Gastrocnemius medialis (tissue), 4 donors: ENCODE data around the gene INKA2. TPM values are rescaled to one million over a fixed set of nuclear protein-coding genes. Genes with fewer than 3 reads are reported as not detected.

Experiments used
- ATAC-seq, 2 donors: fragments of 150-250 bp; one replicate each; pipeline ENCODE4 v1.9.1; 2016
- DNase-seq, 2 donors: peaks; one replicate each; pipeline ENCODE4 v3.0.0-alpha.2; 2019
- H3K27ac ChIP-seq, 4 donors: fragments of 200-600 bp; sonication (generic); 1 replicate in 1 of 4; 2 replicates in 3 of 4; pipeline ENCODE4 v1.5.1; 2016 to 2018; ENCODE audit warnings: mild to moderate bottlenecking in 2 of 4, moderate library complexity in 1 of 4
- H3K27me3 ChIP-seq, 3 donors: fragments of 200-600 bp; sonication (generic) in 2 of 3; 1 replicate in 1 of 3; 2 replicates in 2 of 3; pipeline versions ENCODE4 v1.5.1 to v1.6.0; 2016 to 2019; ENCODE audit warnings: mild to moderate bottlenecking in 1 of 3, moderate library complexity in 1 of 3
- H3K36me3 ChIP-seq, 2 donors: fragments of 200-600 bp; sonication (generic) in 1 of 2; one replicate each; pipeline ENCODE4 v1.5.1; 2017 to 2018
- H3K4me1 ChIP-seq, 2 donors: fragments of 200-600 bp; sonication (generic) in 1 of 2; one replicate each; pipeline ENCODE4 v1.5.1; 2016 to 2017; ENCODE audit warnings: mild to moderate bottlenecking in 2 of 2
- H3K4me3 ChIP-seq, 4 donors: fragments of 200-600 bp; sonication (generic) in 3 of 4; 1 replicate in 1 of 4; 2 replicates in 3 of 4; pipeline ENCODE4 v1.5.1; 2016 to 2019; ENCODE audit warnings: mild to moderate bottlenecking in 2 of 4
- H3K9me3 ChIP-seq, 3 donors: fragments of 200-600 bp; sonication (generic) in 2 of 3; 1 replicate in 1 of 3; 2 replicates in 2 of 3; pipeline ENCODE4 v1.5.1; 2016 to 2019
- CTCF ChIP-seq, 5 experiments: fragments of 450-650 bp in 3 of 5; fragments of 200-600 bp in 2 of 5; sonication (generic) in 2 of 5; IDR thresholded peaks in 4 of 5; conservative IDR thresholded peaks in 1 of 5; 1 replicate in 4 of 5; 2 replicates in 1 of 5; pipeline ENCODE4 v1.5.1; 2016 to 2019; ENCODE audit warnings: antibody characterized with exemption in 5 of 5, mild to moderate bottlenecking in 3 of 5, moderate library complexity in 3 of 5
- POLR2A ChIP-seq, 2 donors: fragments of 450-650 bp; IDR thresholded peaks; one replicate each; pipeline ENCODE4 v1.6.1; 2017; ENCODE audit warnings: antibody characterized with exemption in 2 of 2, mild to moderate bottlenecking in 2 of 2, moderate library complexity in 2 of 2
- in situ Hi-C, 4 donors: fragments of 200-750 bp; cut with MboI; loops; one replicate each; pipeline versions ENCODE4 v1.15.0 to v1.8.0; 2017; ENCODE audit warnings: low sequenced_read_pairs in 4 of 4
- intact Hi-C: fragments of 100-400 bp; cut with DNase I; formaldehyde crosslinking; loops from one replicate; pipeline ENCODE4 v1.15.1; 2023; ENCODE audit warnings: low total_unique reads
- total RNA-seq, 4 donors: library from RNA; depleted of rRNA; stranded (reverse); fragments of >200 nt; gene quantifications; one replicate each; pipeline versions ENCODE4 v1.1.0 to v1.2.3, GENCODE V29; 2016

Gene INKA2
- total RNA-seq, 4 donors from 2014 or later = 4.7 to 11.8 (median 5.1) TPM

DNA sequence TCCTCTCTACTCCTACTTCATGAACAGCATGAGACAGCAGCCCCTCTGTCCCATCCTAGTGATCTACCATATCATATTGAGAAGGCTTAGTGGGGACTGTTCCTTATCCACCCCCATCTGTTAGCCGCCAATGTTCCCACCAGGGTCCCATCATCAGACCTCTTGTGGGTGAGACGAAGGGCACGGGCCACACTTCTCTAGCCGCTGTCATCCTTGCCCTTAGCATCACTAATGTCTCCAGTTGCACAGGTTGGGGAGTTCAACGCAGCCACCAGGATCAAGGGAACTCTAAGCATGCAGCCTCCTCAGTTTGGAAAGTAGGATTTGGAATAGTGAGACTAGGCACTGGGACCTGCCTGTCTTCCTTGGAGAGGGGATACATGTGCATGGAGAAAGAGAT is 20.1 kb downstream of the INKA2 start:
- Histone ChIP-seq H3K4me1 (peaks cover 45 to 46% of the 10 kb centered on the region in 2 donors), H3K4me3 (no peak overlapping the region), H3K27me3 (no peaks in the 10 kb centered on the region), H3K9me3 (no peaks in the 10 kb centered on the region), H3K36me3 (no peaks in the 10 kb centered on the region), H3K27ac (peak overlapping the region; percentile 81 to 93 (median 87))
- in situ Hi-C loops = loop anchor here in 2 of 4 donors (5.0 kb wide), 2 partner anchors 33 to 38 kb away; partner anchors contain the start of gene DDX20 (in 1 of the 2)
- TF ChIP-seq POLR2A (IDR thresholded peaks at IDR 0.05) = no peak
- TF ChIP-seq CTCF (IDR thresholded peaks at IDR 0.05 in 4 of 5, conservative IDR thresholded peaks at IDR 0.05 in 1 of 5) = no peak
- DNase-seq (no peak), ATAC-seq (no peak)
- intact Hi-C loops = loop anchor here (1.0 kb wide), 1 partner anchor 36 kb away; the partner anchor contains the start of gene DDX20

DNA sequence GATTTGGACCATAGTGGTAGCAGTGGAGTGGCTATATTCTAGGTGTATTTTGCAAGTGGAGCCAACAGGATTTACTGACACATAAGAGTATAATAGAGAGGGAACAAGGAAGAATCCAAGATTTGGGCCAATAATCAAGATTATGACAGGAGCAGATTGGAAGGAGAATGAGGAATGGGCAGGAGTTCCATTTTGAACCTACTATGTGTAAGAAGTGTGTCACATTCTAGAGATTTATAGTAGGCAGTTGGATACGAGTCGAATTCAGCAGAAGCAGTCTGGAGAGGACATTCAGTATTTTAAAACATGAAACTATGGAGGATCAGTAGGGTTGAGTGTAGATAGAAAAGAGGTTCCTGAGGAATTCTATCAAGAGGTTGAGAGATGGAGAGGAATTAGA is 21.7 kb downstream of the INKA2 start:
- in situ Hi-C loops (loop anchor here in 2 of 4 donors (5.0 kb wide), 2 partner anchors 35 to 40 kb away; partner anchors contain the start of gene DDX20 (in 1 of the 2)), intact Hi-C loops (no loop called here)
- Histone ChIP-seq H3K27ac (no peak overlapping the region), H3K36me3 (peaks cover 0 to 4% of the 10 kb centered on the region in 2 donors), H3K4me1 (peaks cover 37 to 39% of the 10 kb centered on the region in 2 donors), H3K9me3 (no peaks in the 10 kb centered on the region), H3K4me3 (no peak overlapping the region), H3K27me3 (no peaks in the 10 kb centered on the region)
- no peak for ATAC-seq
- DNase-seq = no peak
- TF ChIP-seq CTCF (IDR thresholded peaks at IDR 0.05 in 4 of 5, conservative IDR thresholded peaks at IDR 0.05 in 1 of 5) (no peak), POLR2A (IDR thresholded peaks at IDR 0.05) (no peak)

- H3K27me3 ChIP-seq = no peaks in the 10 kb centered on the region
- no peak overlapping the region for H3K27ac ChIP-seq
- in situ Hi-C loops (loop anchor here in 2 of 4 donors (5.0 kb wide), 2 partner anchors 36 to 41 kb away; partner anchors contain the start of gene DDX20 (in 1 of the 2)), intact Hi-C loops (no loop called here)
- H3K4me3 ChIP-seq = no peak overlapping the region
- DNase-seq (no peak), ATAC-seq (no peak)
- H3K4me1 ChIP-seq = peaks cover 26 to 28% of the 10 kb centered on the region in 2 donors
- peaks cover 0 to 12% of the 10 kb centered on the region in 2 donors for H3K36me3 ChIP-seq
- H3K9me3 ChIP-seq = no peaks in the 10 kb centered on the region
- TF ChIP-seq POLR2A (IDR thresholded peaks at IDR 0.05) (no peak), CTCF (IDR thresholded peaks at IDR 0.05 in 4 of 5, conservative IDR thresholded peaks at IDR 0.05 in 1 of 5) (no peak)
These were observed 22.9 kb downstream of the INKA2 start for GRCh38 chr1:111716333-111716732.

GRCh38 chr1:111709986-111710385 is 29.2 kb downstream of the INKA2 start:
- peaks cover 4 to 55% of the 10 kb centered on the region in 2 donors for H3K36me3 ChIP-seq
- H3K27me3 ChIP-seq = no peaks in the 10 kb centered on the region
- H3K9me3 ChIP-seq = no peaks in the 10 kb centered on the region
- no peak for DNase-seq
- ATAC-seq = no peak
- in situ Hi-C loops = loop anchor here in 1 of 4 donors (5.0 kb wide), 1 partner anchor 52 kb away; no protein-coding TSS in a partner anchor
- H3K4me3 ChIP-seq = no peak overlapping the region
- H3K4me1 ChIP-seq = no peaks in the 10 kb centered on the region
- no peak overlapping the region for H3K27ac ChIP-seq
- TF ChIP-seq CTCF (IDR thresholded peaks at IDR 0.05 in 4 of 5, conservative IDR thresholded peaks at IDR 0.05 in 1 of 5) = no peak
- no peak for TF ChIP-seq POLR2A (IDR thresholded peaks at IDR 0.05)
- intact Hi-C loops = loop anchor here (5.0 kb wide), 1 partner anchor 228 kb away; no protein-coding TSS in a partner anchor
